Omental fat pad (tissue), 4 donors: ENCODE measurements around the gene KIDINS220. TPM values are rescaled to one million over a fixed set of nuclear protein-coding genes. Genes with fewer than 3 reads are reported as not detected.

Experiments used
- ATAC-seq: fragments of 150-250 bp; one replicate; pipeline ENCODE4 v1.9.1; 2016; ENCODE audit warnings: mild to moderate bottlenecking, moderate library complexity; ENCODE audit not compliant: low FRiP score
- DNase-seq: peaks from one replicate; pipeline ENCODE4 v3.0.0-alpha.2; 2019; ENCODE audit warnings: low spot score
- CTCF ChIP-seq, 3 donors: fragments of 450-650 bp; IDR thresholded peaks; one replicate each; pipeline ENCODE4 v1.5.1; 2016 to 2017; ENCODE audit warnings: antibody characterized with exemption in 3 of 3, mild to moderate bottlenecking in 3 of 3, moderate library complexity in 2 of 3
- total RNA-seq, 4 donors: library from RNA; depleted of rRNA; stranded (reverse); fragments of >200 nt; gene quantifications; one replicate each; pipeline ENCODE4 v1.1.0, GENCODE V29; 2016

KIDINS220 gene
- total RNA-seq, 4 donors from 2014 or later: 59.5 to 98.0 (median 66.5) TPM

GRCh38 chr2:8862230-8862629 is 24.8 kb upstream of the KIDINS220 start:
- ATAC-seq (no peak), DNase-seq (no peak)
- no peak for TF ChIP-seq CTCF (IDR thresholded peaks at IDR 0.05)

- DNase-seq (no peak), ATAC-seq (no peak)
- no peak for TF ChIP-seq CTCF (IDR thresholded peaks at IDR 0.05)
These were observed 24.4 kb upstream of the KIDINS220 start for GRCh38 chr2:8861797-8862196.

- ATAC-seq: no peak
- DNase-seq: no peak
- no peak for TF ChIP-seq CTCF (IDR thresholded peaks at IDR 0.05)
These were observed 22.8 kb upstream of the KIDINS220 start for GRCh38 chr2:8860239-8860638.

- TF ChIP-seq CTCF (IDR thresholded peaks at IDR 0.05): no peak
- DNase-seq: no peak
These were observed 21.5 kb upstream of the KIDINS220 start for GRCh38 chr2:8858910-8859309.

GRCh38 chr2:8858264-8858663 is 20.9 kb upstream of the KIDINS220 start:
- no peak for ATAC-seq
- DNase-seq: no peak
- no peak for TF ChIP-seq CTCF (IDR thresholded peaks at IDR 0.05)

More at GRCh38 chr2:8858910-8859309, 21.5 kb upstream of the KIDINS220 start:
- no peak for ATAC-seq

- DNase-seq (no peak), ATAC-seq (no peak)
- TF ChIP-seq CTCF (IDR thresholded peaks at IDR 0.05): no peak
These were observed 20.3 kb upstream of the KIDINS220 start for GRCh38 chr2:8857709-8858108.

- DNase-seq (no peak), ATAC-seq (no peak)
- no peak for TF ChIP-seq CTCF (IDR thresholded peaks at IDR 0.05)
These were observed 18.8 kb upstream of the KIDINS220 start for GRCh38 chr2:8856176-8856575.
